ENCODE measurements around the gene CRKL.
A peak's percentile ranks its signal among the peaks of the same experiment; 100 is the strongest.
"Not testable (repeated sequence)": the region's sequence is repeated elsewhere in the genome, so short reads cannot be mapped to it uniquely, and the experiment has no call there.

Gene CRKL

DNA sequence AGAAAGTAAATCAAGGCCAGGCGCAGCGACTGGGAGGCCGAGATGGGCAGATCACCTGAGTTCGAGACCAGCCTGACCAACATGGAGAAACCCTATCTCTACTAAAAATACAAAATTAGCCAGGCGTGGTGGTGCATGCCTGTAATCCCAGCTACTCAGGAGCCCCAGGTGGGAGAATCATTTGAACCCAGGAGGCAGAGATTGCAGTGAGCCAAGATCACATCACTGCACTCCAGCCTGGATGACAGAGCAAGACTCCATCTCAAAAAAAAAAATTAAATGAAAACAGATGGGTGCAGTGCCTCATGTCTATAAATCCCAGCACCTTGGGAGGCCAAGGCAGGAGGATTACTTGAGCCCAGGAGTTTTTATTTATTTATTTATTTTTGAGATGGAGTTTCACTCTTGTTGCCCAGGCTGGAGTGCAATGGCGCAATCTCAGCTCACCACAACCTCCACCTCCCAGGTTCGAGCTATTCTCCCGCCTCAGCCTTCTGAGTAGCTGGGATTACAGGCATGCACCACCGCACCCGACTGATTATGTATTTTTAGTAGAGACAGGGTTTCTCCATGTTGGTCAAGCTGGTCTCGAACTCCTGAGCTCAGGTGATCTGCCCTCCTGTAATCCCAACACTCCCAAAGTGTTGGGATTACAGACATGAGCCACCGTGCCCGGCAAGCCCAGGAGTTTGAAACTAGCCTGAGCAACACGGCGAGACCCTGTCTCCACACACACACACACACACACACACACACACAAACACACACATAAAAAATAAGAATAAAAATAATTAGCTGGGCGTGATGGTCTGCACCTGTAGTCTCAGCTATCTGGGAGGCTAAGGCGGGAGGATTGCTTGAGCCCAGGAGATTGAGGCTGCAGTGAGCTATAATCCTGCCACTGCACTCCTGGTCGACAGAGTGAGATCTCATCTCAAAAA is 15.8 kb upstream of the CRKL start:
- not testable (repeated sequence) for DNase-seq

- DNase-seq: no peak
Measured at GRCh38 chr22:20903093-20903492, 14.1 kb upstream of the CRKL start.

- DNase-seq: peak; percentile 71
Measured at GRCh38 chr22:20904008-20904979, 12.9 kb upstream of the CRKL start.

DNA sequence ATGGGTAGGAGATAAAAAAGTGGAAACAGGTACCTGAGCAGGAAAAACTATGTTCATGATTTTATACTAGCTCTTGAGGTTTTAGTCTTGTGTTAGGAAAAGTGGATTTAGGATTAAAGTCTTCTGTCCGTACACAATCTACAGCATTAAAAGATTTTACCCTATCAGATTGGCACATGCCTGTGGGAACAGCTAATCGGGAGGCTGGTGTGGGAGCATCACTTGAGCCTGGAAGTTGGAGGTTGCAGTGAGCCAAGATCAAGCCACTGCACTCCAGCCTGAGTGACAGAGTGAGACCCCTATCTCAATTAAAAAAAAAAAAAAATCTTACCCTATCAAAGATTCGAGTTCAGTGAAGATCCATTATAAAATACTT is 12.2 kb upstream of the CRKL start:
- no peak for DNase-seq

- DNase-seq: no peak
Measured at GRCh38 chr22:20905415-20906386, 11.5 kb upstream of the CRKL start.

GRCh38 chr22:20906387-20906767 is 10.8 kb upstream of the CRKL start:
- no peak for DNase-seq

DNA sequence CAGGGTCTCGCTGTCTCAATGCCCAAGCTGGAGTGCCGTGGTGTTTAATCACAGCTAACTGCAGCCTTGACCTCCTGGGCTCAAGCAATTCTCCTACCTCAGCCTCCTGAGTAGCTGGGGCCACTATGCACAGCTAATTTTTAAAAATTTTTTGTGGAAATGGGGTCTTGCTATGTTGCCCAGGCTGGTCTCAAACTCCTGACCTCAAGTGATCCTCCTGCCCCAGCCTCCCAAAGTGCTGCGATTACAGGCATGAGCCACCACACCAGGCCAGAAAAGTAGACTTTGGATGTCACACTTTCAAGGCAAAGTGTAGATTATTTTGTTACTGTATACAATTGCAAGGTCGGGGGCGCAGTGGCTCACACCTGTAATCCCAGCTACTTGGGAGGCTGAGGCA is 8.5 kb upstream of the CRKL start:
- DNase-seq: not testable (repeated sequence)

DNA sequence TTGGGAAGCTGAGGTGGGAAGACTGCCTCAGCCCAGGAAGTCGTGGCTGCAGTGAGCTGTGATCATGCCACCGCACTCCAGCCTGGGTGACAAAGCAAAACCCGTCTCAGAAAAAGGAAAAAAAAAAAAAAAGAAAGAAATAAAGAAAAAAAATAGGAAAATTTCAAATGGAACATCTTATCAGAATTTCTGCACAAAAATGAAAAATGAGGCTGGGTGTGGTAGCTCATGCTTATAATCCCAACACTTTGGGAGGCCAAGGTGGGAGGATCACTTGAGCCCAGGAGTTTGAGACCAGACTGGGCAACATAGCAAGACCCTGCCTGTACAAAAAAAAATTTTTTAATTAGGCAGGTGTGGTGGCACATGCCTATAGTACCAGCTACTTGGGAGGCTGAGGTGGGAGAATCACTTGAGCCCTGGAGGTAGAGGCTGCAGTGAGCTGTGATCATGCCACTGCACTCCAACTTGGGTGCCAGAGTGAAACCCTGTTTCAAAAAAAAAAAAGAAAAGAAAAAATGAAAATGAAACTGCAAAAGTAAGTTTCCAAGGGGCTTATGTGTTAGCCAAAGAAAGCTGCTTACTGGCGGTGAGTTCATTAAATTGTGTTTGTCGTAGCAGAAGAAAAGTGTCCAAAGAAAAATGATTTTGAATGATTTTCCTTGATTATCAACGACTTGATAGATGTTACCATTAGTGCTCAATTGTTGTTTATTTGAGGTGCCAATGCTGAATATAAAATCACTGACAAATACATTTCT is 7.5 kb upstream of the CRKL start:
- DNase-seq: no peak

GRCh38 chr22:20912494-20912893 is 4.7 kb upstream of the CRKL start:
- no peak for DNase-seq

DNA sequence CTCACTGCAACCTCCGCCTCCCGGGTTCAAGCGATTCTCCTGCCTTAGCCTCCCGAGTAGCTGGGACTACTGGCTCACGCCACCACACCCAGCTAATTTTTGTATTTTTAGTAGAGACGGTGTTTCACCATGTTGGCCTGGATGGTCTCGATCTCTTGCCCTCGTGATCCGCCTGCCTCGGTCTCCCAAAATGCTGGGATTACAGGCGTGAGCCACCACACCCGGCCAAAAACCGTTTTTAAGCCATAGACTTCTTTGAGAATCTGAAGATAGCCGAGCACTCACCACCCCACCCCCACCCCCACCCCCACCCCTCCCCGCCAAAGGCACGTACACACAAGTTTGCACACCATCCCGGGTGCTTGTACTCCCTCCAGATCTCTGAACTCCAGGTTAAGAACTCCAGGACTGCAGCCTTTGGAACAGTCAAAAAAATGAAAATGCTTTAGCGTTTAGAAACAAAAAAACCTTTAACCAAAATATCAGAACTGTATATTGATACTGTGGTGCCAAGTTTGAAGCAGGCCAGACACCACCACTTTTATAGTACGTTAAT is 1.5 kb downstream of the CRKL start:
- DNase-seq: peak; percentile 40

DNA sequence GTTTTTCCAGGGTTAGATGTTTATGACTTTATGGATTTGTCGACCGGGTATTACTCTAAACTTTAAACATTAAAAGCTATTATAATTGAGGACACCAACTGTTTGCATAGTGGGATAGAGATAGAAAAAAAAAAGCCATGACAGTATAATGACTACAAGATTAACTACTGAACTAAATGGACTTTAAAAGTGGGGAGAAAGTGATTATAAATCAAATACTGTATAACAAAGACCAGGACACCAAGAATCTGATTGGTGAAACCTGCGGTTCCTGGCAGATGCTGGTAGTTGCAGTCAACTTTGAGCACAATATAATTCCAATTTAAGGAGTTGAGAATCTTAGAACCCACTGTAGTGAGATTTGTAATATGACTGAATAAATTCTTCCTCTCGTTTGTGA is 2.5 kb downstream of the CRKL start:
- no peak for DNase-seq

DNA sequence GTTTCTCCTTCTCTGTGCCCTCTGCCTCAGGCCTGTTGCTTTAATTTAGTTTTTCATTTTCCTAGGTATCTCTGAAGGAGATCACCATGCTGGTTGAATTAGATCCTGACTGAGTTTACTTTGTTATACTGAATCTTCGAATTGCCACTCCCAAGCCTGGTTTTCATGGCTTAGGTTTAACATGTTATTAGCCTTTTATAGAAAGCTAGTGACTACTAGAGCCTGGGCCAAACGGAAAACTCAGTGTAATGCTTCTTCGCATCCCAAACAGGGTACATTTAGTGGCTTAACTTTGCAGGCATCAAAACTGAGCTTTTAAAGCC is 3.6 kb downstream of the CRKL start:
- DNase-seq: no peak

DNA sequence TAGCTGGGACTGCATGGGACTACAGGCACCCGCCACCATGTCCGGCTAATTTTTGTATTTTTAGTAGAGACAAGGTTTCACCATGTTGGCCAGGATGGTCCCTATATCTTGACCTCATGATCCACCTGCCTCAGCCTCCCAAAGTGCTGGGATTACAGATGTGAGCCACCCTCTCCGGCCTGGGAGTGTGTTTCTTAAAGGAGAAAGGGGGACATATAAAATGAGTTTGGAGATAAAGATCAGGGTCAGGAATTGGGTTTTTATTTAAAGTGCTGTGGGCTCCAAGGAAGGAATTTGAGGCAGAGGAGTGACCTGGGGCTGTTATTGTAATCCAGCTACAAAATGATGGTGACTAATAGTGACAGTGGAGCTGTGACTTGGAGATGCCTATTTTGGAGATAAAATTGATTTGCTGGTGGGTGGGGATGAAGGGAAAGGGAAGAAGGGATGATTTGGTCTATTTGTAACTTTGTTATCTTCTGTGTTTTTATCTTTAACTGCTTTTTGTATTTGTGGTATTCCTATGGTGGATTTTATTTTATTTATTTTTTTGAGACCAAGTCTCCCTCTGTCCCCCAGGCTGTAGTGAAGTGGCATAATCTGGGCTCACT is 5.0 kb downstream of the CRKL start:
- no peak for DNase-seq

- no peak for DNase-seq
Measured at GRCh38 chr22:20926243-20926642, 9.0 kb downstream of the CRKL start.

- no peak for DNase-seq
Measured at GRCh38 chr22:20927940-20928572, 10.8 kb downstream of the CRKL start.

DNA sequence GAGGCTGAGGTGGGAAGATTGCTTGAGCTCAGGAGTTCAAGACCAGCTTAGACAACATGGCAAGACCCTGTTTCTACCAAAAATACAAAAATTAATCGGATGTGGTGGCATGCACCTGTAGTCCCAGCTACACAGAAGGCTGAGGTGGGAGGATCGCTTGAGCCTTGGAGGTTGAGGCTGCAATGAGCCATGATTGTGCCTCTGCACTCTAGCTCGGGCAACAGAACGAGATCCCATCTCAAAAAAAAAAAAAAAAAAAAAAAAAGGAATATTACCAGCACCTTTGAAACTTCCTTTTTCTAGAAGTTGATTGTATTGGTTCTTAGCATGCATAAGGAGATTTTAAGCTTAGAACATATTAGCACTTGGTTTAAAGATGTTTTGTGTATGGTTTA is 11.4 kb downstream of the CRKL start:
- DNase-seq: no peak

DNA sequence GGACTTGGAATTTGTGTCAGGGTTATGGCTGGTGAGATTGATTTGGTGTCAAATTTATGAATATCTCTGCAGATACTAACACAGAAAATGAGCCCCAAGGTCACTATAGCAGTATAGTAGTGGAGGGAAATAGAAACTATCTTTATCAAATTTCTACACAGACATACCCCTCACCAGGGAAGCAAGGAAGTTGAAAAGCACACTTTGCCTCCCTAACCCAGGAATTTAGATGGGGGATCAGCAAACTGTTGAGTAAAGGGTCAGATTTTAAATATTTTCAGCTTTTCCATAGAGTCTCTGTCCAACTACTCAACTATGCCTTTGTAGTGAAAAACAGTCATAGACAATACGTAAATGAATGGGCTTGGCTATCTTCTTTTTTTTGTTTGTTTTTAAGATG is 12.8 kb downstream of the CRKL start:
- no peak for DNase-seq

GRCh38 chr22:20930435-20930834 is 13.2 kb downstream of the CRKL start:
- DNase-seq: not testable (repeated sequence)

GRCh38 chr22:20931126-20931654 is 14.0 kb downstream of the CRKL start:
- DNase-seq: no peak

- DNase-seq: no peak
Measured at GRCh38 chr22:20933910-20934309, 16.7 kb downstream of the CRKL start.

Data from hematopoietic multipotent progenitor cell treated with erythropoietin and hydrocortisone succinate and interleukin-3 and kit ligand, for 4 days (in vitro differentiated cells).